ENCODE measurements around the gene SSPN.

SSPN gene

DNA sequence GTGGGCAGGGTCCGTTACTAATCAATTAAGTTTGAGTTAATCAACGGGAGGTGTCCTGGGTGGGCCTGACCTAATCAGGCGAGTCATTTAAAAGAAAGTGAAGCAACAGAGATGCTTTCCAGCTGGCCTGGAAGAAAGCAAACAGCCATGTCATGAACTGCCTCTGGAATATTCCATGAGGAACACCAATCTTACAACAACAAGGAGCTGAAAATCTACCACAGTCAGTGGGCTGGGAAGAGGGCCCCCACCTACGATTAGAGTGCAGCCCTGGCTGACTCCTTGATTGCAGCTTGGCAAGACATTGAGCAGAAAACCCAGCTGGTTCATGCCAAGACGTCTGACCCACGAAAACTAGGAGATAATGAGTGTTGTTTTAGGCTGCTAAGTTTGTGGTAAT is 56.2 kb downstream of the SSPN start:
- TF ChIP-seq POLR2A (IDR thresholded peaks at IDR 0.05; ENCODE audit: low read depth, low read length) = no peak
- TF ChIP-seq POLR2AphosphoS5 (IDR thresholded peaks at IDR 0.05; ENCODE audit: low read depth, low read length) = no peak
- no peak for TF ChIP-seq TAF1 (IDR thresholded peaks at IDR 0.05; ENCODE audit: borderline replicate concordance, low read depth, low read length)
- no peak for FAIRE-seq

DNA sequence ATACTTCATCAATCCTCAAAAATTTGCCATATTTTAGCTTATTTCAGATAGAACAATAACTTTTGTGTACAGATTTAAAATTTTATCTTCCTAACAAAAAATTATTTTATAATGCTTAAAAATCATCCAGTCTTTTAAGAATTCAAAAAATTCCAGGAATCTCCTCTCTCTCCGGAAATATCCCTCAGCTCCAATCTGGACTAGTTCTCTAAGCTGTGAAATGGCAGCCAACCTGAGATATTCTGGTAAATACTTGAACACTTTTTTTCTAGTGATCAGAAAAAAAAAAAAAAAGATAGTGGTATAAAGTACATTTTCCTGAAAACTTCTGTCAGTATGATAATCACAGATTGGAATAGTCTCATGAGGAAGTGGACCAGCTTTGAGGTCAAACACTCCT is 57.6 kb downstream of the SSPN start:
- TF ChIP-seq POLR2AphosphoS5 (IDR thresholded peaks at IDR 0.05; ENCODE audit: low read depth, low read length) = no peak
- TF ChIP-seq TAF1 (IDR thresholded peaks at IDR 0.05; ENCODE audit: borderline replicate concordance, low read depth, low read length) = no peak
- no peak for TF ChIP-seq POLR2A (IDR thresholded peaks at IDR 0.05; ENCODE audit: low read depth, low read length)
- FAIRE-seq = no peak
- DNase-seq (ENCODE audit: insufficient read length) = no peak

More for the DNA sequence above, 56.2 kb downstream of the SSPN start:
- no peak for DNase-seq (ENCODE audit: insufficient read length)

DNA sequence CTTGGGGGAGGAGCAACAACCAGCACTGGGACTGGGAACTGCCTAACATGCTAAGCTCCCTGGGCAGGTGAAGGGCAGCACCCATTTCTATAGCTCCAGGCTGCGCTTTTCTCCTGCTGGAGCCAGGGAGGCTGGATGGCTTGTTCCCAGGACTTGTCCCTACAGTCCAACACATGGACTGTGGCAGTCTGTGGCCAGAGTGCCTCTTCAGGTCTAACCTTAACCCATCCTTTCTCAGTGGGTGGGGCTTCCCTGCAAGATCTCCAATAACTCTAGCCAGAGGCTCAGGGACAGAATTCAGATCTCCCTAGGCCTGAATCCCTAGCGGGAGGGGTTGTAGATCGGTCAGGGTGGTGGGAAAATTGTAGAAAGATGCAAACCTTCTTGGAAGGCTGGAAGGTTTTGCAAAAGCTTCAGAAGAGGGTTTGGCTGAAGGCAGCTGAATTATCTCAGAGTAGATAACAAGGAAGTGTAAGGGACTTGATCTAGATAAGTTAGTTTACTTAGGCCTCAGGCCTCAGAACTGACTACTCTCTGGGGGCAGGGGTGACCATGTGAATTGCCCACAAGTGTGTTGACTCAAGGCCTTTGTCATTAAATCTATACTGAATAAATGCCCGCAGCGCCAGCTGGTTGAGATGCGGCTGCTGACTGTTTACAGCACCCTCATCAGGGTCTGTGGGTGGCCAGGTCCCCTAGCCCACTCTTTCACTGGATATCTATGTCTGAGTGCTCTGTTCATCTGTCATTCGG is 60.7 kb downstream of the SSPN start:
- FAIRE-seq = no peak
- no peak for DNase-seq (ENCODE audit: insufficient read length)

DNA sequence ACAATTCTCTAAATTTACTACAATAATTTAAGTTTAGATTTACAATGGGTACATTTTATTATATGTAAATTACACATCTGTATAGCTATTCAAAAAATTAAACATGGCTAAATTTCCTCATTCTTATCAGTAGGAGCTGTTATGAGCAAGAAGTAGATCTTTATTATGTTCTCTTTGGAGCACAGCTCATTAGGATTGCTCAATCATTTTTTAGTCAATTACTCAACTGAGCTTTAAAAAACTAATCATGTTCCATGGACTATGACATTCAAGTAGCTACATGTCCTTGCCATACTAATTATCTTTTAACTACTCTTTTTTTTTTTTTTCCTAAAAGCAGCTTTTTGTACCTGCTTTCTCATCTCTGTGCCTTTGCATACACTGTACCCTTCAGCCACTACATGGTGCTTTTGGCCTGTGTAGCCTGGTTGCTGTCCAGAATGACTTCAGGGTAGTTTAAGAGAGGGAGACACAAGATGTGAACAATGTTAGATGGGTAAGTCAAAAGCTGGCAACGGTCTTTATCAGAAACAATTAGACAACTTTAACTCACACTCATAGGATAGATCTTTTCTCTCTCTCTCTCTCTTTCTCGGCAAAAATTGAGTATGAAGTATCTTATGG is 69.0 kb downstream of the SSPN start:
- FAIRE-seq (no peak), DNase-seq (ENCODE audit: insufficient read length) (no peak)
- no peak for TF ChIP-seq TAF1 (IDR thresholded peaks at IDR 0.05; ENCODE audit: borderline replicate concordance, low read depth, low read length)
- no peak for TF ChIP-seq POLR2AphosphoS5 (IDR thresholded peaks at IDR 0.05; ENCODE audit: low read depth, low read length)
- no peak for TF ChIP-seq POLR2A (IDR thresholded peaks at IDR 0.05; ENCODE audit: low read depth, low read length)

More for the DNA sequence above, 60.7 kb downstream of the SSPN start:
- TF ChIP-seq POLR2A (IDR thresholded peaks at IDR 0.05; ENCODE audit: low read depth, low read length) = no peak
- TF ChIP-seq POLR2AphosphoS5 (IDR thresholded peaks at IDR 0.05; ENCODE audit: low read depth, low read length) = no peak
- TF ChIP-seq TAF1 (IDR thresholded peaks at IDR 0.05; ENCODE audit: borderline replicate concordance, low read depth, low read length) = no peak

DNA sequence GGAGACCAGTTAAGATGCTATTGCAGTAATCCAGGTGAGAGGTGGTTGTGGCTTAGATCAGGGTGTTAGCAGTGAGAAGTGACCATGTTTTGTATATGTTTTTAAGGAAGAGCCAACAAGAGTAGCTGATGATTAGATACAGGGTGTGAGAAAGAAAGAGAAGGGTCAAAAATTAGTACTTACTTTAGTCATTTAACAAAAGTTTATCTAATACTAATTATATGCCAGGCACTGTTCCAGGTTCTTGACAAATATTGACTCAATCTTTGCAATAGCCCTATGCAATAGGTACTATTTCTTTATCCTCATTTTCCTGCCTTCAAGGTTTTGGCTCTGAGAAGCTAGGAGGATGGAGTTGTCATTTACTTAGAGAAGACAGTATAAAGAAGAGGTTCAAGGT is 70.2 kb downstream of the SSPN start:
- no peak for DNase-seq (ENCODE audit: insufficient read length)
- TF ChIP-seq POLR2AphosphoS5 (IDR thresholded peaks at IDR 0.05; ENCODE audit: low read depth, low read length) (no peak), TAF1 (IDR thresholded peaks at IDR 0.05; ENCODE audit: borderline replicate concordance, low read depth, low read length) (no peak), POLR2A (IDR thresholded peaks at IDR 0.05; ENCODE audit: low read depth, low read length) (no peak)
- FAIRE-seq = no peak

DNA sequence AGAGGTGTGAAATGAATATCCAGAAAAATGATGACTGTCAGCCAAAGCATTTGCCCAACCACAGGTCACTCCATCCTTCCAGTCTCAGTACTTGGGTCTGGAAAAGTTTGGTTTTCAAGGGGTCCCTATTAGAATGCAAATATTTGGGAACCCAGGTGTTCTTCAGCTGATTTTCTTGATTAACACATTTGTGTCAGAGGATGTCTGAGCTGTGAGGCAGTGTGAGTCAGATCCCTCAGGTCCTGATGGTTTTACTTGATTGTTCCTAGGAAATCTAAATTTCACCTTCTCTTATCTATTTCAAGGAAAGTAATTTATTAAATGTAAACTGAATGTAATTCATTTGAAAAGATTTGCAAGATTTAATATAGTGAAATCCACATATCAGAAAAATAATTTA is 71.5 kb downstream of the SSPN start:
- no peak for DNase-seq (ENCODE audit: insufficient read length)
- FAIRE-seq = no peak
- no peak for TF ChIP-seq TAF1 (IDR thresholded peaks at IDR 0.05; ENCODE audit: borderline replicate concordance, low read depth, low read length)
- no peak for TF ChIP-seq POLR2A (IDR thresholded peaks at IDR 0.05; ENCODE audit: low read depth, low read length)
- TF ChIP-seq POLR2AphosphoS5 (IDR thresholded peaks at IDR 0.05; ENCODE audit: low read depth, low read length) = no peak

DNA sequence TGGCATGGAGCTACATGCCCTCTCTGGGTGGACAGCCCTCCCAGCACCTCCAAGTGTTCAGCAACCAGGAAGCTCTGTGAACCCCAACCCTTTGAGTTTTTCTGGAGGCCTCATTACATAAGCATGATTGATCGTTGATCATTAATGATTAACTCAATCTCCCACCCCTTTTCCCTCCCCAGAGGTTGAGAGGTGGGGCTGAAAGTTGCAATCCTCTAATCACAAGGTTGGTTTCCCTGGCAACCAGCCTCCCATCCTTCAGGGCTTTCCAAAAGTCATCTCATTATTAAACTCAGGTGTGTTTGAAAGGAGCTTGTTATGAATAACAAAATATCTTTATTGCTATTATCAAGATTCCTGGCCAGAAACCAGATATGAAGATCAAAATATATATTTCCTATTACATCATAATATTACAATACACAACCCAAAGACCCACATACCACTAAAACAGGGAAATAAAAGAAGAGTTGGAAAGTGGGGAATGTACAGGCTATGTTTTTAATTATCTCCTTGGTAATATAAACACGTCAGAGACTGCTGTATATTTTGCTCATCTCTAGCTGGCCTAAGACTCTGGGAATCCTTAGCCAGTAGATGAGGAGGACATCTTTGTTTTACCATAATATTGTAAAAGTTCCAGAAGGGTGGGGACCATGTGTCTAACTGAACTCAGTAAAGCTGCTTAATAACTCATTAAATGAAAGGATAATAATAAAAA is 73.6 kb downstream of the SSPN start:
- no peak for TF ChIP-seq TAF1 (IDR thresholded peaks at IDR 0.05; ENCODE audit: borderline replicate concordance, low read depth, low read length)
- no peak for TF ChIP-seq POLR2AphosphoS5 (IDR thresholded peaks at IDR 0.05; ENCODE audit: low read depth, low read length)
- TF ChIP-seq POLR2A (IDR thresholded peaks at IDR 0.05; ENCODE audit: low read depth, low read length) = no peak
- FAIRE-seq (no peak), DNase-seq (ENCODE audit: insufficient read length) (no peak)

DNA sequence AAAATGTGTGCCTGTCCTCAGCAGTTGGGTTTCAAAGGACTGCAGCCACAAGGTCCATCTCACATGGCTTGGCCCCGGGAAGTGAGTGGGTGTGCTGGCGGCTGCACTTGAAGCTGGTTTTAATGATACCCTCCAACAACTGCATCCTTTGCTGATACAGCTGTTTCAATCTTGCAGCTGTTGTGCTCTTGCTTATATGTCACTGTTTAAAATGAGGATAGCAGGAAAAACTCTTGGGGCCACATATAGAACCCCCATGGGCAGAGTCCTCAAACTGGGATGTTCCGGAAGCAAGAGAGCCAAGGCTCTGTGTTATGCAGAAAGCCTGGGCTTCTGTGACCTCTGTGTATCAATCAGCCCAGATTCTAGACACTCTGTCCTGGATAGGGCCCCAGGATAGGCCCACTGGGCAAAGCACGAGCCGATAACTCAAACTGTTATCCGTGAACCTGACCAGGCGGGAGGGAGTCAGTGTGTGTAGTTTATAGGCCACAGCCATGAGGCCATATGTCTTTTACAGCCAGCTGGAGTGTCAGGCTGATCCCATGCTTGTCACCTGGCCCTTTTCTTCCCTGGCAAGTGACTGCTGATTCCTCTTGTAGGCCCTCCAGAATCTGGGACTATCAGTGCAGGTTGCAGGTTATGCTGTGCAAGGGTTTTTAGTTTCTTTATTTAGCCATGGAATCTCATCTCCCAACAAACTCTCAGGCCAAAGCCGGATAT is 74.3 kb downstream of the SSPN start:
- DNase-seq (ENCODE audit: insufficient read length) (no peak), FAIRE-seq (no peak)
- no peak for TF ChIP-seq POLR2AphosphoS5 (IDR thresholded peaks at IDR 0.05; ENCODE audit: low read depth, low read length)
- no peak for TF ChIP-seq TAF1 (IDR thresholded peaks at IDR 0.05; ENCODE audit: borderline replicate concordance, low read depth, low read length)
- TF ChIP-seq POLR2A (IDR thresholded peaks at IDR 0.05; ENCODE audit: low read depth, low read length) = no peak

DNA sequence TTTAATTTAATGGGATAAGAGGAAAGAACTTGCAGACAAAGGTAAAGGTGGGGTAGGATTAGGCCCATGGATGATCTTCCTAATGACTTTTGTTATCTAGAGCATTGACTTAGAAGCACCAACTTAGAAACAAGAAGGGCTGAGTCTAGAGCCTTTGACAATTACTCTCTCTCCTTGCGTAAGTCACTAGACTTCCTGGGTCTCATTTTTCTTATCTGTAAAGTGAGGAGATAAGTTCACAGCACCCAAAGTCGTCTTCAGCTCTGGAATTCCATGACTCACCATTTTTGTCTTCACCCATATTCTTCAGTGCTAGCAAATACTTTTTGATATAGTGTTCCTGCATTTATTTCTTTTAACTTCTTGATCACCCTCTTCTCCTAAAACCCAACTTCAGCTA is 75.7 kb downstream of the SSPN start:
- no peak for FAIRE-seq
- no peak for TF ChIP-seq POLR2AphosphoS5 (IDR thresholded peaks at IDR 0.05; ENCODE audit: low read depth, low read length)
- no peak for TF ChIP-seq POLR2A (IDR thresholded peaks at IDR 0.05; ENCODE audit: low read depth, low read length)
- TF ChIP-seq TAF1 (IDR thresholded peaks at IDR 0.05; ENCODE audit: borderline replicate concordance, low read depth, low read length) = no peak

DNA sequence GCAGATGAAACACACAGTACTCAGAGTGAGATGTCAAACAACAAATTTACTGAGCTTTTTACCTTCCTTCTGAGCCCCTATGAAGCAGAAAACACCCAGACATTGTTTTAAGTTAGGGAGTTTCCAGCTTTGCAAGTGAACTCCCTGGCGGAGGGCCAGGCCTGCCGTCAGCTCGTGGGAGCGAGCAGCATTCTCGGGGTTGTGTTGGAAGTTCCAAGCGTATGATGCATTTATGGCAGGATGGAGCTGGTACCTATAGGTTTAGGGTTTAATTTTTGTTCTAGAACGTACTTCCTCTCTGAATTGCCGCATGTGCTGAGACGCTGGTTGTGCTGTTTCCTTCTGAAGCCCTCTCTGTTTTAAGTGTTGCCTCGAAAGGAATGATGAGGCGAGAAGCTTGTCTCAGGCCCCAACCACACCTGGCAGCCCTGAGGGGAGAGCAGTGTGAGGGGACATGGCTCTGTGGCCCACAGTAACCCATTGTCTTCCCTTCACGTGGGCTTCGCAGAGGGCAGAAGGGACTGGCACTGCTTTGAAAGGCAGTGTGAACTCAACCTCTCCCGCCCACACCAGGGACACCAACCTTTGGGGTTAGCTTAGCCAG is 76.6 kb downstream of the SSPN start:
- no peak for TF ChIP-seq POLR2A (IDR thresholded peaks at IDR 0.05; ENCODE audit: low read depth, low read length)
- TF ChIP-seq TAF1 (IDR thresholded peaks at IDR 0.05; ENCODE audit: borderline replicate concordance, low read depth, low read length) = no peak
- TF ChIP-seq POLR2AphosphoS5 (IDR thresholded peaks at IDR 0.05; ENCODE audit: low read depth, low read length) = no peak
- FAIRE-seq (peak; percentile 84), DNase-seq (ENCODE audit: insufficient read length) (no peak)

More for the DNA sequence above, 75.7 kb downstream of the SSPN start:
- no peak for DNase-seq (ENCODE audit: insufficient read length)

DNA sequence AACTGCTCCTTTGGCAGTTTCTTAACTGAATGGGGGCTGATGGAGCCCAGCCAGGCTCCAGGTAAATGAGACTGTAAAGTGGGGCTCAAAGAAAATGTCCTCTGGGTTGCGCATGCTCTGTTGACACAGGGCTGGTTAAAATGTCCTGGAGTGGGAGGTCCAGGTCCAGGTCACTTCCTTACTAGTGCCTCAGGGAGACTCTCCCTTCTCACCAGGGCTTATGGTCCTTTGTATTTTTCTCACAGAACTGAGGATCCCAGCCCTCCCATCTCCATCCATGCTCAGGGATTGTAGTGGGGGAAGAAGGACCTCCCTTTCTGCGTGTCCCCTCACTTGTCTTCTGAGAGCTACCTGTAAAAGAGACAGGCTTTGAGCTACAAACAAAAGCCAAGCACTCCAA is 77.5 kb downstream of the SSPN start:
- FAIRE-seq = no peak
- TF ChIP-seq POLR2A (IDR thresholded peaks at IDR 0.05; ENCODE audit: low read depth, low read length) (no peak), POLR2AphosphoS5 (IDR thresholded peaks at IDR 0.05; ENCODE audit: low read depth, low read length) (no peak), TAF1 (IDR thresholded peaks at IDR 0.05; ENCODE audit: borderline replicate concordance, low read depth, low read length) (no peak)
- no peak for DNase-seq (ENCODE audit: insufficient read length)

Measured in GM12892 (cell line).